ENCODE data around the gene ALG1. TPM values are rescaled to one million over a fixed set of nuclear protein-coding genes. Genes with fewer than 3 reads are reported as not detected.
"Not testable (repeated sequence)": the region's sequence is repeated elsewhere in the genome, so short reads cannot be mapped to it uniquely, and the experiment has no call there.

The ALG1 gene
- total RNA-seq, 5 donors from 2014 or later (not counting 1 experiment from before 2014, with no cell fraction given), result 12.0 to 29.2 (median 25.7) TPM

- H3K4me3 Mint-ChIP-seq; H3K27ac ChIP-seq (ENCODE audit: low read length); POLR2A ChIA-PET; H3K9me3 Mint-ChIP-seq; H3K4me3 ChIP-seq (ENCODE audit: control insufficient read depth in 1 of 2, extremely low read depth in 1 of 2, low read length in 1 of 2); H3K9me3 ChIP-seq; H3K36me3 Mint-ChIP-seq; H3K27ac Mint-ChIP-seq; DNase-seq; CTCF ChIA-PET; H3K27me3 ChIP-seq (replicated peaks in 1 of 2; ENCODE audit: control insufficient read depth in 2 of 2, extremely low read depth in 1 of 2, insufficient read depth in 2 of 2, low read length in 1 of 2); ATAC-seq (replicated peaks in 1 of 4); H3K27me3 Mint-ChIP-seq; H3K36me3 ChIP-seq (ENCODE audit: control insufficient read depth in 2 of 2, extremely low read depth in 1 of 2, insufficient read depth in 1 of 2, low read length in 1 of 2): not testable (repeated sequence)
- H3K4me1 ChIP-seq (ENCODE audit: control insufficient read depth in 1 of 2, extremely low read depth in 1 of 2, insufficient read depth in 2 of 2, low read length in 2 of 2), result peaks cover 0 to 13% of the 10 kb centered on the region in 2 experiments
- peaks cover 14 to 23% (median 18%) of the 10 kb centered on the region in 3 donors for H3K4me1 Mint-ChIP-seq
- WGBS (ENCODE audit: insufficient coverage), result 100% methylated on average over 6 of the region's 11 CpGs
Measured at GRCh38 chr16:5093746-5094145, 22.1 kb downstream of the ALG1 start.

DNA sequence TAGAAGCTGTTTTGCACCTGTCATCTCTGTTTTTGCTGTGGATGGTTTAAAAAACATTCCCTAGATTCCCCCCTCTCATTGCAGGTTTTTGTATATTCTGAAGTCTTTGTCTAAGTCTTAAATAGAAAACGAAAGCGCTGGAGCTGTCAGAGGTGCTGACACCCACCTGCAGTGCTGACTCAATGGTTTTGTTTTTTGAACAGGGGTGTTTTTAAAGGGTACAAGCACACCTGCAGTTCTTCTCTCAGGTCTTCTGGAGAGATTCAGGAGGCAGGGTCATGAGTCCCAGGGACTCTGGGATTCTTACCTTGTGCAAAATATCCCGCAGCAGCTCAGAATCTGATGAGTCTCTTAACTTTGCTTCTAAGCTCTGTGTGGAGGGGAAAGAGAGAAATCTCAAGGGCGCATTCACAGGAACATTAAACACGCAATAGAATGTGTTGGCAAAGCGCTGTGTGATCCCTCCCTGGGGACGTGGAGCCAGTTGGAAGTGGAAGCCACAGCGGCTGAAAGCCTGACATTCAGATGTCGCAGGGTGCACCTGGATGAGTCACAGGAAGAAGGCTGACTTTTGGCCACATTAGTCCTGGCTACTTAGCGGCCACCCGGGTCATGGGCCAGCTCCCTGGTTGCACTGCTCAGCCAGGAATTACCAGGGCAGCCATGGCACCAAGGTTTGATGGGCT lies 23.6 kb downstream of the ALG1 start:
- H3K9me3 Mint-ChIP-seq; ATAC-seq (replicated peaks in 1 of 4); H3K4me3 ChIP-seq (ENCODE audit: control insufficient read depth in 1 of 2, extremely low read depth in 1 of 2, low read length in 1 of 2); H3K4me3 Mint-ChIP-seq; H3K36me3 ChIP-seq (ENCODE audit: control insufficient read depth in 2 of 2, extremely low read depth in 1 of 2, insufficient read depth in 1 of 2, low read length in 1 of 2); H3K36me3 Mint-ChIP-seq; CTCF ChIA-PET; DNase-seq; H3K9me3 ChIP-seq; H3K27me3 ChIP-seq (replicated peaks in 1 of 2; ENCODE audit: control insufficient read depth in 2 of 2, extremely low read depth in 1 of 2, insufficient read depth in 2 of 2, low read length in 1 of 2); H3K27me3 Mint-ChIP-seq; H3K27ac ChIP-seq (ENCODE audit: low read length): not testable (repeated sequence)
- 89% methylated on average over 9 of the region's 11 CpGs for WGBS (ENCODE audit: insufficient coverage)
- Mint-ChIP-seq H3K4me1 (peaks cover 16 to 26% (median 20%) of the 10 kb centered on the region in 3 donors), H3K27ac (peak overlapping the region in 1 of 2 donors; percentile 72)
- POLR2A ChIA-PET, result interaction anchor here in 1 of 2 donors (0.7 kb wide), 1 partner anchor 21 kb away, joined by 4 read pairs; no protein-coding TSS in a partner anchor
- peaks cover 0 to 14% of the 10 kb centered on the region in 2 experiments for H3K4me1 ChIP-seq (ENCODE audit: control insufficient read depth in 1 of 2, extremely low read depth in 1 of 2, insufficient read depth in 2 of 2, low read length in 2 of 2)

DNA sequence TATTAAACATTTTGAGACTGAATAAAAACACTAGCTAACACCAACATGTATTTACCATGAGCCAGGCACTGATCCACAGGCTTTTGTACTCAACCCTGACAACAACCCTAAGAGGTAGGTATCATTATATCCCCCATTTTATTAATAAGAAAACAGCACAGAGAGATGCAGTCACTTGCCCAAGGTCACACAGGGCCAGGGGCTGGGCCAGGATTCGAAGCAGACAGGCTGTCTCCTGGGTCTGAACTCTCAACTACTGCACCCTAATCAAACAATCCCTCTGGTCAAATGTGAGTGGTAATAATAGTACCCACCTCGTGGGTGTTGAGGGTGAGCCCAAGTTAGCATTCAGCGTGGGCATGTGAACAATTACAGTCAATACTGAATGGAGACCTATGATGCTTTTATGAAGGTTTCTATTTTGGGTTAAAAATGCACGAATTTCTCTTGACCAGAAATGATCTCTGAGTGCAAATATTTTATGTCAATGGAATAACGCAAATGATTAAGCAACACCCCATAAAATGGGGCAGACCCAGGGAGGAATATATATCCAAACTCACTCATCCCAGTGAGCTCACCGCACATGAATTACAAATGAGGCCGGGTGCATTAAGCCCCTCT lies 24.9 kb downstream of the ALG1 start:
- WGBS (ENCODE audit: insufficient coverage), result no CpG with 5 or more reads among the region's 7 CpGs
- Histone ChIP-seq H3K4me3 (ENCODE audit: control insufficient read depth in 1 of 2, extremely low read depth in 1 of 2, low read length in 1 of 2) (peak overlapping the region in 1 of 2 donors; percentile 68), H3K4me1 (ENCODE audit: control insufficient read depth in 1 of 2, extremely low read depth in 1 of 2, insufficient read depth in 2 of 2, low read length in 2 of 2) (peaks cover 0 to 14% of the 10 kb centered on the region in 2 experiments)
- Mint-ChIP-seq H3K4me3 (peak overlapping the region; percentile 88 to 92 (median 89)), H3K4me1 (peaks cover 16 to 26% (median 20%) of the 10 kb centered on the region in 3 donors), H3K27ac (peak overlapping the region; percentile 76 to 89)
- H3K27me3 Mint-ChIP-seq; H3K36me3 Mint-ChIP-seq; H3K27me3 ChIP-seq (replicated peaks in 1 of 2; ENCODE audit: control insufficient read depth in 2 of 2, extremely low read depth in 1 of 2, insufficient read depth in 2 of 2, low read length in 1 of 2); DNase-seq; H3K9me3 ChIP-seq; H3K27ac ChIP-seq (ENCODE audit: low read length); H3K36me3 ChIP-seq (ENCODE audit: control insufficient read depth in 2 of 2, extremely low read depth in 1 of 2, insufficient read depth in 1 of 2, low read length in 1 of 2); POLR2A ChIA-PET; CTCF ChIA-PET; ATAC-seq (replicated peaks in 1 of 4); H3K9me3 Mint-ChIP-seq: not testable (repeated sequence)

GRCh38 chr16:5097061-5097469 lies 25.4 kb downstream of the ALG1 start:
- H3K4me3 ChIP-seq (ENCODE audit: control insufficient read depth in 1 of 2, extremely low read depth in 1 of 2, low read length in 1 of 2), result peak overlapping the region; percentile 38 to 68
- POLR2A ChIA-PET, result not testable (repeated sequence)
- H3K4me1 Mint-ChIP-seq, result peaks cover 14 to 23% (median 18%) of the 10 kb centered on the region in 3 donors

DNA sequence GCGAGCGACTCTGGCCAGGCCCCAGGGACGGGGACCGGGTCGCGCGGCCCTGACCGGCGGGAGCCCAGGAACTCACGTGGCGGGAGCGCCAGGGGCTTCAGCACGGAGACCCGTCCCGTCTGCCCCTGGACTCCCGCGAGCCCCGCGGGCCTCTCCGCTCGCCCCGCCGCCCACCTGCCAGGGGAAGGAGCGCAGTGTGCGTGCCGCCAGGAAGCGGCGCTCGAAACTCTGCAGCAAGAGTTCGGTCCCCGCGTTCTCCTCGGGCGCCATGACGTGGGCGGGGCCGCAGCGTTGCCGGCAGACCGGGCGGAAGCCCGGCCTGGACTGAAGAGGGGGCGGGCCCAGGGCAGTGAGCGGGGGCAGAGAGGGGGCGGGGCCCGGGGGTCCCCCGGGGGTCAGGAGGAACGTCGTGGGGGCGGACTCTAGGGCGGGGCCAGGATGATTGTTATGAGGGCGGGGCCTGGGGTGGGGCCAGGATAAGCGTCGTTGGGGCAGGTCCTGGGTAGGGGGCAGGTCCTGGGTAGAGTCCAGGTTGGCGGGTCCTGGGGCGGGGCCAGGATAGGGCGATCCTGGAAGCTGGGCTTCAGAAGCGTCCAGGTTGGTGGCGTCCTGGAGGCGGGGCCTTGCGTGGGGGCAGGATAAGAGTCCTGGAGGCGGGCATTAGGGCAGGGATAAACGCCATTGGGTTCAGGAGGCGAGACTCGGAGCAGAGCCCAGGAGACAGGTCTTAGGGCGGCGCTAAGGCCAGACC lies 26.0 kb downstream of the ALG1 start, which contains the start of gene EEF2KMT:
EEF2KMT (minus strand) TSS at position 326 of the 751 bp plus-strand sequence; CDS start at position 270, 56 bp downstream.
- H3K4me1 Mint-ChIP-seq, result peaks cover 10 to 18% (median 14%) of the 10 kb centered on the region in 3 donors
- H3K9me3 Mint-ChIP-seq; H3K4me1 ChIP-seq (ENCODE audit: control insufficient read depth in 1 of 2, extremely low read depth in 1 of 2, insufficient read depth in 2 of 2, low read length in 2 of 2); H3K27me3 ChIP-seq (replicated peaks in 1 of 2; ENCODE audit: control insufficient read depth in 2 of 2, extremely low read depth in 1 of 2, insufficient read depth in 2 of 2, low read length in 1 of 2); H3K36me3 ChIP-seq (ENCODE audit: control insufficient read depth in 2 of 2, extremely low read depth in 1 of 2, insufficient read depth in 1 of 2, low read length in 1 of 2); H3K27me3 Mint-ChIP-seq; H3K9me3 ChIP-seq; POLR2A ChIA-PET; H3K36me3 Mint-ChIP-seq: not testable (repeated sequence)
- peak within 1 kb of the TSS; percentile 90 to 97 for H3K27ac Mint-ChIP-seq
- WGBS (ENCODE audit: insufficient coverage), result under 1% methylated on average over 62 of the region's 67 CpGs
- peak within 1 kb of the TSS; percentile 89 to 92 (median 89) for H3K4me3 Mint-ChIP-seq
- DNase-seq (peak in 19 of 35 experiments; percentile 6 to 97 (median 79)), ATAC-seq (replicated peaks in 1 of 4) (peak; percentile 94 to 98 (median 96))
- CTCF ChIA-PET, result interaction anchor here in 1 of 2 donors (0.6 to 1.0 kb wide), 2 partner anchors 25 to 473 kb away, joined by 3 to 4 read pairs; partner anchors contain the start of genes ALG1 and MGRN1
- Histone ChIP-seq H3K4me3 (ENCODE audit: control insufficient read depth in 1 of 2, extremely low read depth in 1 of 2, low read length in 1 of 2) (peak within 1 kb of the TSS; percentile 47 to 68), H3K27ac (ENCODE audit: low read length) (peak within 1 kb of the TSS; percentile 88)

More at GRCh38 chr16:5097061-5097469, 25.4 kb downstream of the ALG1 start:
- H3K36me3 Mint-ChIP-seq; H3K27me3 Mint-ChIP-seq; H3K36me3 ChIP-seq (ENCODE audit: control insufficient read depth in 2 of 2, extremely low read depth in 1 of 2, insufficient read depth in 1 of 2, low read length in 1 of 2); H3K27me3 ChIP-seq (replicated peaks in 1 of 2; ENCODE audit: control insufficient read depth in 2 of 2, extremely low read depth in 1 of 2, insufficient read depth in 2 of 2, low read length in 1 of 2); CTCF ChIA-PET; H3K9me3 Mint-ChIP-seq; ATAC-seq (replicated peaks in 1 of 4); H3K9me3 ChIP-seq: not testable (repeated sequence)
- DNase-seq, result peak in 34 of 35 experiments; percentile 1 to 67 (median 41)
- H3K4me1 ChIP-seq (ENCODE audit: control insufficient read depth in 1 of 2, extremely low read depth in 1 of 2, insufficient read depth in 2 of 2, low read length in 2 of 2), result peaks cover 0 to 12% of the 10 kb centered on the region in 2 experiments
- H3K27ac Mint-ChIP-seq, result peak overlapping the region; percentile 76 to 89
- under 1% methylated on average over 22 of the region's 23 CpGs for WGBS (ENCODE audit: insufficient coverage)
- H3K4me3 Mint-ChIP-seq, result peak overlapping the region; percentile 88 to 92 (median 89)
- H3K27ac ChIP-seq (ENCODE audit: low read length), result peak overlapping the region; percentile 58
